ENCODE measurements around the gene GDPD4.

GRCh38 chr11:77187776-77188632, 113.5 kb downstream of the GDPD4 start:
- TF ChIP-seq YY1 (IDR thresholded peaks at IDR 0.05) (no peak), GABPA (IDR thresholded peaks at IDR 0.05 in 1 of 2, conservative IDR thresholded peaks at IDR 0.05 in 1 of 2) (no peak)

Measured in liver (tissue), 2 donors.